B cell (primary cell): ENCODE data around the gene TSSK6. TPM values are rescaled to one million over a fixed set of nuclear protein-coding genes. Genes with fewer than 3 reads are reported as not detected.

Experiments used
- ATAC-seq: fragments of 200-7000 bp; cut with Tn5 transposase; one replicate; pipeline ENCODE4 v1.10.0; 2021; ENCODE audit warnings: low read depth, mild to moderate bottlenecking, moderate number of reproducible peaks, moderate library complexity
- CTCF ChIA-PET: fragments of 350-600 bp; sonication (Branson Sonifier 250); formaldehyde crosslinking; loops from one replicate; lab custom pipeline; 2021; ENCODE audit warnings: antibody characterized with exemption, inconsistent platforms; lab: Charles Lee
- POLR2A ChIA-PET: fragments of 350-600 bp; sonication (Branson Sonifier 250); formaldehyde crosslinking; loops from one replicate; lab custom pipeline; 2021; ENCODE audit warnings: antibody characterized with exemption; lab: Charles Lee
- DNase-seq: peaks from one replicate; pipeline ENCODE4 v3.0.0; 2013
- H2AFZ ChIP-seq: 2 replicates; pipeline ENCODE4 v1.6.1; 2012; ENCODE audit warnings: mild to moderate bottlenecking, low read depth, low read length; ENCODE audit not compliant: insufficient read depth, poor library complexity, severe bottlenecking
- H3K27ac ChIP-seq, 2 donors: 1 replicate in 1 of 2; 2 replicates in 1 of 2; pipeline ENCODE4 v1.5.1; 2012 to 2013; ENCODE audit warnings: low read length in 2 of 2, mild to moderate bottlenecking in 2 of 2, moderate library complexity in 1 of 2
- H3K27me3 ChIP-seq, 4 experiments: fragments of 200-600 bp in 1 of 4; sonication (generic) in 1 of 4; replicated peaks in 1 of 4; 1 replicate in 2 of 4; 2 replicates in 2 of 4; pipeline versions ENCODE4 v1.6.1 to v1.7.0; 2013 to 2016; ENCODE audit warnings: low read length in 3 of 4, mild to moderate bottlenecking in 2 of 4, mixed read lengths in 1 of 4, moderate library complexity in 1 of 4; ENCODE audit not compliant: insufficient read depth in 4 of 4, control insufficient read depth in 3 of 4; ENCODE audit errors: control extremely low read depth in 1 of 4
- H3K36me3 ChIP-seq, 2 experiments: replicated peaks in 1 of 2; 1 replicate in 1 of 2; 2 replicates in 1 of 2; pipeline versions ENCODE4 v1.6.1 to v1.7.1; 2013; ENCODE audit warnings: low read length in 1 of 2; ENCODE audit not compliant: insufficient read depth in 2 of 2, control insufficient read depth in 1 of 2; ENCODE audit errors: control extremely low read depth in 1 of 2, extremely low read depth in 1 of 2
- H3K4me1 ChIP-seq, 2 donors: fragments of 200-600 bp in 1 of 2; sonication (generic) in 1 of 2; 1 replicate in 1 of 2; 2 replicates in 1 of 2; pipeline versions ENCODE4 v1.5.1 to v1.6.1; 2013 to 2017; ENCODE audit warnings: low read length in 2 of 2; ENCODE audit not compliant: control insufficient read depth in 2 of 2, insufficient read depth in 2 of 2
- H3K4me2 ChIP-seq: replicated peaks from 2 replicates; pipeline ENCODE3; 2012; ENCODE audit warnings: mild to moderate bottlenecking, low read depth, low read length; ENCODE audit not compliant: poor library complexity, severe bottlenecking
- H3K4me3 ChIP-seq, 5 experiments: fragments of 200-600 bp in 1 of 5; sonication (generic) in 1 of 5; 1 replicate in 3 of 5; 2 replicates in 2 of 5; pipeline versions ENCODE4 v1.5.1 to v1.7.0; 2011 to 2016; ENCODE audit warnings: low read length in 4 of 5, mild to moderate bottlenecking in 4 of 5, low read depth in 2 of 5, control low read depth in 1 of 5, moderate library complexity in 1 of 5; ENCODE audit not compliant: insufficient read depth in 1 of 5; ENCODE audit errors: control extremely low read depth in 1 of 5, extremely low read depth in 1 of 5
- H3K79me2 ChIP-seq: fragments of 200-600 bp; sonication (generic); one replicate; pipeline ENCODE4 v1.6.0; 2016; ENCODE audit warnings: low read length; ENCODE audit not compliant: control insufficient read depth, insufficient read depth
- H3K9ac ChIP-seq: fragments of 200-600 bp; sonication (generic); 2 replicates; pipeline ENCODE4 v1.6.1; 2017; ENCODE audit warnings: mild to moderate bottlenecking, low read length, moderate library complexity
- H3K9me3 ChIP-seq, 3 donors: one replicate each; pipeline versions ENCODE4 v1.6.1 to v1.7.1; 2013; ENCODE audit warnings: low read length in 2 of 3; ENCODE audit not compliant: control insufficient read depth in 2 of 3, insufficient read depth in 1 of 3; ENCODE audit errors: control extremely low read depth in 1 of 3
- H4K20me1 ChIP-seq: 2 replicates; pipeline ENCODE4 v1.6.0; 2012; ENCODE audit warnings: mild to moderate bottlenecking, low read length; ENCODE audit not compliant: insufficient read depth, control insufficient read depth, poor library complexity, severe bottlenecking
- H3K27ac Mint-ChIP-seq: one replicate; pipeline ENCODE4 v1.8.0; 2021; ENCODE audit warnings: mixed read lengths
- H3K27me3 Mint-ChIP-seq: one replicate; pipeline ENCODE4 v1.8.0; 2021; ENCODE audit warnings: mixed read lengths
- H3K4me1 Mint-ChIP-seq: one replicate; pipeline ENCODE4 v1.8.0; 2021; ENCODE audit warnings: mixed read lengths
- H3K4me3 Mint-ChIP-seq: one replicate; pipeline ENCODE4 v1.8.0; 2021; ENCODE audit warnings: mixed read lengths
- H3K9me3 Mint-ChIP-seq: one replicate; pipeline ENCODE4 v1.8.0; 2022; ENCODE audit warnings: mixed read lengths; ENCODE audit not compliant: insufficient read depth
- CTCF ChIP-seq: fragments of 200-600 bp; IDR thresholded peaks from one replicate; pipeline ENCODE4 v1.8.0; 2022; ENCODE audit warnings: antibody characterized with exemption, mild to moderate bottlenecking
- EZH2 ChIP-seq: IDR thresholded peaks from 2 replicates; pipeline ENCODE4 v1.6.1; 2012; ENCODE audit warnings: borderline replicate concordance, low read depth, mild to moderate bottlenecking, moderate library complexity, low read length; ENCODE audit not compliant: insufficient read depth, poor library complexity, severe bottlenecking
- WGBS: methylation state at CpG from one replicate; pipeline ENCODE4 v1.1.5; 2013; ENCODE audit warnings: missing lambda C conversion rate; ENCODE audit not compliant: insufficient coverage; 5-methylcytosine and 5-hydroxymethylcytosine counted together
- intact Hi-C: fragments of 100-400 bp; cut with micrococcal nuclease; formaldehyde crosslinking; loops from one replicate; pipeline ENCODE4 v1.10.0; 2022
- polyA plus RNA-seq: library from polyadenylated mRNA; depleted of rRNA; stranded (reverse); fragments of >200 nt; gene quantifications from 2 replicates; pipeline ENCODE4 v1.2.3, GENCODE V29; 2012
- total RNA-seq, 2 donors: library from RNA; stranded (reverse); fragments of 120-200 nt in 1 of 2; gene quantifications; 1 replicate in 1 of 2; 2 replicates in 1 of 2; pipeline versions ENCODE4 v1.2.3 to v1.2.4, GENCODE V29; 2013 to 2022

TSSK6 gene
- total and polyA plus RNA-seq, 2 donors (not counting 1 experiment from before 2014, with no cell fraction given): 8.9 to 9.6 TPM

- intact Hi-C loops: no loop called here
- Histone ChIP-seq H3K4me2 (no peak overlapping the region), H2AFZ (no peak overlapping the region), H3K4me1 (peaks cover 11 to 31% of the 10 kb centered on the region in 2 donors), H3K79me2 (peaks cover 21% of the 10 kb centered on the region), H3K4me3 (no peak overlapping the region), H3K9me3 (peaks cover 0 to 3% (median 0%) of the 10 kb centered on the region in 3 donors), H3K27ac (no peak overlapping the region), H3K36me3 (peaks cover 0 to 22% of the 10 kb centered on the region in 2 experiments), H3K9ac (no peak overlapping the region), H3K27me3 (no peaks in the 10 kb centered on the region), H4K20me1 (peaks cover 24% of the 10 kb centered on the region)
- TF ChIP-seq CTCF (no peak), EZH2 (no peak)
- Mint-ChIP-seq H3K4me3 (no peak overlapping the region), H3K27ac (peak overlapping the region; percentile 59), H3K9me3 (no peaks in the 10 kb centered on the region), H3K27me3 (no peaks in the 10 kb centered on the region), H3K4me1 (peaks cover 15% of the 10 kb centered on the region)
- no peak for ATAC-seq
- CTCF ChIA-PET: interaction anchor here (0.6 to 7.5 kb wide), 5 partner anchors 9 to 429 kb away, joined by 3 to 88 read pairs (median 5); partner anchors contain the start of gene GMIP
- POLR2A ChIA-PET: interaction anchor here (1.1 kb wide), 2 partner anchors 99 to 114 kb away, joined by 3 to 13 read pairs; partner anchors contain the start of gene GMIP
- DNase-seq: no peak
- WGBS: 89% methylated on average over 10 of the region's 11 CpGs
Observed at GRCh38 chr19:19529783-19530422, 14.6 kb upstream of the TSSK6 start.
